GM18502 (cell line): ENCODE results near the gene CD300LB.

Source experiments
- ATAC-seq: cut with Tn5 transposase; IDR thresholded peaks from one replicate; pipeline ENCODE4 v1.9.1; 2021; ENCODE audit warnings: mild to moderate bottlenecking; ENCODE audit not compliant: unreplicated experiment, poor library complexity

The CD300LB gene

GRCh38 chr17:74550602-74551001 lies 19.3 kb upstream of the CD300LB start:
- no peak for ATAC-seq

- no peak for ATAC-seq
These were observed 18.1 kb upstream of the CD300LB start for GRCh38 chr17:74549343-74549742.

- ATAC-seq, result no peak
These were observed 16.5 kb upstream of the CD300LB start for GRCh38 chr17:74547736-74548135.

GRCh38 chr17:74547264-74547663 lies 16.0 kb upstream of the CD300LB start:
- ATAC-seq, result no peak

- no peak for ATAC-seq
These were observed 15.3 kb upstream of the CD300LB start for GRCh38 chr17:74546586-74546985.

- ATAC-seq, result no peak
These were observed 14.6 kb upstream of the CD300LB start, which contains the start of gene CD300C for GRCh38 chr17:74545843-74546230. Gene CD300C (minus strand): TSS chr17:74546115. CDS start chr17:74545782, 333 bp downstream.

GRCh38 chr17:74544991-74545842 lies 13.9 kb upstream of the CD300LB start:
- no peak for ATAC-seq

GRCh38 chr17:74543891-74544760 lies 12.9 kb upstream of the CD300LB start:
- ATAC-seq, result no peak

GRCh38 chr17:74543406-74543805 lies 12.1 kb upstream of the CD300LB start:
- no peak for ATAC-seq

- ATAC-seq, result no peak
These were observed 11.6 kb upstream of the CD300LB start for GRCh38 chr17:74542727-74543383.

- ATAC-seq, result no peak
These were observed 10.9 kb upstream of the CD300LB start for GRCh38 chr17:74542166-74542565.

GRCh38 chr17:74541176-74542111 lies 10.2 kb upstream of the CD300LB start:
- ATAC-seq, result no peak

GRCh38 chr17:74539281-74539820 lies 8.1 kb upstream of the CD300LB start:
- ATAC-seq, result no peak

- ATAC-seq, result no peak
These were observed 5.6 kb upstream of the CD300LB start for GRCh38 chr17:74536890-74537289.

- no peak for ATAC-seq
These were observed 840 bp upstream of the CD300LB start for GRCh38 chr17:74532115-74532514.

GRCh38 chr17:74530831-74531150 lies 484 bp downstream of the CD300LB start:
- no peak for ATAC-seq

GRCh38 chr17:74529243-74529642 lies 2.0 kb downstream of the CD300LB start:
- ATAC-seq, result no peak

- peak; percentile 87 for ATAC-seq
These were observed 2.6 kb downstream of the CD300LB start for GRCh38 chr17:74528491-74529199.

GRCh38 chr17:74527756-74528155 lies 3.5 kb downstream of the CD300LB start:
- ATAC-seq, result no peak
